T-cell (primary cell): Measurements from ENCODE around the gene KPNA1. TPM values are rescaled to one million over a fixed set of nuclear protein-coding genes. Genes with fewer than 3 reads are reported as not detected.
A peak's percentile ranks its signal among the peaks of the same experiment; 100 is the strongest.
"Not testable (repeated sequence)": the region's sequence is repeated elsewhere in the genome, so short reads cannot be mapped to it uniquely, and the experiment has no call there.

ENCODE experiments used
- ATAC-seq, 4 experiments: fragments of 200-7000 bp in 3 of 4; fragments of 150-1000 bp in 1 of 4; cut with Tn5 transposase; replicated peaks in 1 of 4; 1 replicate in 3 of 4; 2 replicates in 1 of 4; pipeline ENCODE4 v1.10.0; 2021; ENCODE audit warnings: moderate library complexity in 3 of 4, mild to moderate bottlenecking in 2 of 4, moderate number of reproducible peaks in 1 of 4
- CTCF ChIA-PET, 2 donors: fragments of 300-600 bp; sonication (Branson Sonifier 250); formaldehyde crosslinking; loops; one replicate each; lab custom pipeline; 2022; ENCODE audit warnings: antibody characterized with exemption in 2 of 2; lab: Charles Lee
- POLR2A ChIA-PET, 2 donors: fragments of 300-600 bp; sonication (Branson Sonifier 250); formaldehyde crosslinking; loops; one replicate each; lab custom pipeline; 2022; ENCODE audit warnings: antibody characterized with exemption in 2 of 2; lab: Charles Lee
- DNase-seq, 35 experiments: peaks; one replicate each; pipeline versions ENCODE4 v3.0.0 to v3.0.0-alpha.2; 2013 to 2023
- H3K27ac ChIP-seq: one replicate; pipeline ENCODE4 v1.5.1; 2013; ENCODE audit warnings: low read length
- H3K27me3 ChIP-seq, 2 experiments: replicated peaks in 1 of 2; 1 replicate in 1 of 2; 2 replicates in 1 of 2; pipeline versions ENCODE4 v1.6.1 to v1.7.0; 2013; ENCODE audit warnings: low read length in 1 of 2, mixed read lengths in 1 of 2; ENCODE audit not compliant: control insufficient read depth in 2 of 2, insufficient read depth in 2 of 2; ENCODE audit errors: extremely low read depth in 1 of 2
- H3K36me3 ChIP-seq, 2 donors: 1 replicate in 1 of 2; 2 replicates in 1 of 2; pipeline versions ENCODE4 v1.6.1 to v1.7.0; 2013; ENCODE audit warnings: low read length in 1 of 2; ENCODE audit not compliant: control insufficient read depth in 2 of 2, insufficient read depth in 1 of 2; ENCODE audit errors: extremely low read depth in 1 of 2
- H3K4me1 ChIP-seq, 2 experiments: 1 replicate in 1 of 2; 2 replicates in 1 of 2; pipeline versions ENCODE4 v1.6.1 to v1.7.0; 2013; ENCODE audit warnings: low read length in 2 of 2, mixed read lengths in 1 of 2; ENCODE audit not compliant: insufficient read depth in 2 of 2, control insufficient read depth in 1 of 2; ENCODE audit errors: extremely low read depth in 1 of 2
- H3K4me3 ChIP-seq, 2 donors: 1 replicate in 1 of 2; 2 replicates in 1 of 2; pipeline versions ENCODE4 v1.5.1 to v1.7.0; 2013; ENCODE audit warnings: mild to moderate bottlenecking in 2 of 2, low read length in 1 of 2, moderate library complexity in 1 of 2; ENCODE audit not compliant: control insufficient read depth in 1 of 2; ENCODE audit errors: extremely low read depth in 1 of 2
- H3K9me3 ChIP-seq: 2 replicates; pipeline ENCODE4 v1.7.0; 2013
- H3K27ac Mint-ChIP-seq, 2 donors: one replicate each; pipeline ENCODE4 v1.8.0; 2020 to 2021; ENCODE audit warnings: mild to moderate bottlenecking in 2 of 2, mixed read lengths in 2 of 2
- H3K27me3 Mint-ChIP-seq, 2 donors: one replicate each; pipeline ENCODE4 v1.8.0; 2021 to 2022; ENCODE audit warnings: mixed read lengths in 2 of 2
- H3K36me3 Mint-ChIP-seq: one replicate; pipeline ENCODE4 v1.8.0; 2021; ENCODE audit warnings: mixed read lengths
- H3K4me1 Mint-ChIP-seq, 3 donors: one replicate each; pipeline ENCODE4 v1.8.0; 2020 to 2022; ENCODE audit warnings: mixed read lengths in 3 of 3, mild to moderate bottlenecking in 1 of 3
- H3K4me3 Mint-ChIP-seq, 3 donors: one replicate each; pipeline ENCODE4 v1.8.0; 2020 to 2022; ENCODE audit warnings: mild to moderate bottlenecking in 3 of 3, mixed read lengths in 3 of 3, moderate library complexity in 3 of 3
- H3K9me3 Mint-ChIP-seq, 3 donors: one replicate each; pipeline ENCODE4 v1.8.0; 2020 to 2022; ENCODE audit warnings: mixed read lengths in 3 of 3
- WGBS: methylation state at CpG from one replicate; pipeline ENCODE4 v1.1.5; 2013; ENCODE audit warnings: missing lambda C conversion rate; ENCODE audit not compliant: insufficient coverage; 5-methylcytosine and 5-hydroxymethylcytosine counted together
- total RNA-seq, 35 experiments: library from RNA in 6 of 35; stranded (reverse) in 6 of 35; fragments of 120-200 nt in 1 of 35; gene quantifications; one replicate each; pipeline versions ENCODE4 v1.2.1 to v1.2.4 and lab custom pipeline; 2013 to 2026

Gene KPNA1
- total RNA-seq, 5 donors from 2014 or later (not counting 1 experiment from before 2014, with no cell fraction given): 55.2 to 65.0 (median 57.5) TPM

GRCh38 chr3:122508944-122509343, 5.8 kb downstream of the KPNA1 start:
- peaks cover 79 to 84% (median 81%) of the 10 kb centered on the region in 3 donors for H3K4me1 Mint-ChIP-seq
- CTCF ChIA-PET: interaction anchor here (0.5 to 1.2 kb wide), 3 partner anchors 10 to 52 kb away, joined by 3 to 4 read pairs (median 3); no protein-coding TSS in a partner anchor
- H3K4me3 Mint-ChIP-seq, H3K4me3 ChIP-seq, H3K27me3 Mint-ChIP-seq, H3K27me3 ChIP-seq, H3K27ac Mint-ChIP-seq, H3K27ac ChIP-seq, POLR2A ChIA-PET, H3K9me3 ChIP-seq, DNase-seq, H3K9me3 Mint-ChIP-seq, H3K36me3 ChIP-seq, ATAC-seq: not testable (repeated sequence)
- H3K4me1 ChIP-seq: peaks cover 6 to 15% of the 10 kb centered on the region in 2 experiments
- peaks cover 36% of the 10 kb centered on the region for H3K36me3 Mint-ChIP-seq
- 100% methylated on average over 2 of the region's 9 CpGs for WGBS

GRCh38 chr3:122508135-122508914, 6.4 kb downstream of the KPNA1 start:
- H3K4me3 Mint-ChIP-seq: no peak overlapping the region
- CTCF ChIA-PET: interaction anchor here (0.6 to 0.7 kb wide), 2 partner anchors 11 to 51 kb away, joined by 3 read pairs; no protein-coding TSS in a partner anchor
- peak in 1 of 35 experiments; percentile 14 for DNase-seq
- H3K36me3 Mint-ChIP-seq: peaks cover 36% of the 10 kb centered on the region
- H3K27ac Mint-ChIP-seq: no peak overlapping the region
- Histone ChIP-seq H3K27me3 (no peaks in the 10 kb centered on the region), H3K4me1 (peaks cover under 1 to 9% of the 10 kb centered on the region in 2 experiments), H3K27ac (no peak overlapping the region), H3K9me3 (no peaks in the 10 kb centered on the region), H3K36me3 (no peaks in the 10 kb centered on the region), H3K4me3 (no peak overlapping the region)
- no CpG with 5 or more reads among the region's 2 CpGs for WGBS
- peaks cover 0 to 10% (median 6%) of the 10 kb centered on the region in 3 donors for H3K9me3 Mint-ChIP-seq
- no peaks in the 10 kb centered on the region for H3K27me3 Mint-ChIP-seq
- peaks cover 79 to 85% (median 80%) of the 10 kb centered on the region in 3 donors for H3K4me1 Mint-ChIP-seq
- peak in 2 of 4 experiments; percentile 48 to 59 for ATAC-seq
- POLR2A ChIA-PET: interaction anchor here in 1 of 2 donors (0.6 to 0.7 kb wide), 2 partner anchors 9 to 203 kb away, joined by 3 to 5 read pairs; no protein-coding TSS in a partner anchor

DNA sequence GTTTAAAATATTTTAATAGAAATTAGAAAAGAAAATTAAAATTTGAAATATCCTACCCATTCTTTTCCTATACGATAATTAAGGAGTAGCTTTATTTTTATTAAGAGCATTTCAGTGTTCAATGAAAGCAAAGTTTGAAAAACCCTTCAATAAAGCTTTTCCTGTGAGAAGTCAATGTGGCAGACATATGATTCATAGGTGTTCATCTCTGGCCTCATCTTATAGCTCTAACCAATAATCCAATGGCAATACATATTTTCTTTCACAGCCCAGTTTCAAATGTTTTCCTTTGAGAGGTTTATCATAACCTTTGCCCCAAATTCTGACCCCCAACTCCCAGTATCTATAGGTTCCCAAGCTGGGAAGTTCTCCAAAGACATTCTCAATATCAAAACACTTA, 8.3 kb downstream of the KPNA1 start:
- Histone ChIP-seq H3K4me1 (peaks cover 0 to 4% of the 10 kb centered on the region in 2 experiments), H3K36me3 (no peaks in the 10 kb centered on the region), H3K9me3 (no peaks in the 10 kb centered on the region), H3K27me3 (no peaks in the 10 kb centered on the region), H3K4me3 (no peak overlapping the region), H3K27ac (no peak overlapping the region)
- H3K4me3 Mint-ChIP-seq: no peak overlapping the region
- peaks cover 78 to 81% (median 80%) of the 10 kb centered on the region in 3 donors for H3K4me1 Mint-ChIP-seq
- H3K27ac Mint-ChIP-seq: no peak overlapping the region
- WGBS: no CpG with 5 or more reads among the region's 1 CpG
- CTCF ChIA-PET: no interaction called here
- DNase-seq: no peak
- H3K9me3 Mint-ChIP-seq: peaks cover 0 to 10% (median 6%) of the 10 kb centered on the region in 3 donors
- no peaks in the 10 kb centered on the region for H3K27me3 Mint-ChIP-seq
- peaks cover 36% of the 10 kb centered on the region for H3K36me3 Mint-ChIP-seq
- POLR2A ChIA-PET: interaction anchor here in 1 of 2 donors (0.6 kb wide), 1 partner anchor 19 kb away, joined by 8 read pairs; no protein-coding TSS in a partner anchor
- ATAC-seq: no peak

DNA sequence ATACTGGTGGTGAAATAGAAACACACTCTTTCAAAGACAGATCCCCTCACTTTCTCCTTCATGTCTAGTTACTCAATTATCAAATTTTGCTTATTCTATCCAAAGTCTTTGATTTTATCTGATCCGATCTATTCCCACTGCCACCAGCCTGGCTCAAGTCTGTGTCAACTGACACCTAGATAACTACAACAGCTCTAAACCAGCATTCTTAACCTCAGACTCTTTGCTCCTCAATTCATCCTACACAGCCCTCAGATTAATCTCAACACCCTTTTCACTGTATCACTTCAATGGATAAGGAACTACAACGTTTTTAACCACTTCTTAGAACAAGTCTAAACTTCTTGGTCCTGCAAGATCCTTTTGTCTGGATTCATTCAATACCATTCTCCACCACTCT, 9.1 kb downstream of the KPNA1 start:
- POLR2A ChIA-PET: interaction anchor here (0.7 kb wide), 3 partner anchors 41 to 115 kb away, joined by 3 to 11 read pairs (median 8); partner anchors contain the start of genes DTX3L (in 1 of the 2) and PARP9 (in 1 of the 2)
- CTCF ChIA-PET: interaction anchor here (0.7 to 0.9 kb wide), 3 partner anchors 16 to 781 kb away, joined by 3 to 8 read pairs (median 4); no protein-coding TSS in a partner anchor

DNA sequence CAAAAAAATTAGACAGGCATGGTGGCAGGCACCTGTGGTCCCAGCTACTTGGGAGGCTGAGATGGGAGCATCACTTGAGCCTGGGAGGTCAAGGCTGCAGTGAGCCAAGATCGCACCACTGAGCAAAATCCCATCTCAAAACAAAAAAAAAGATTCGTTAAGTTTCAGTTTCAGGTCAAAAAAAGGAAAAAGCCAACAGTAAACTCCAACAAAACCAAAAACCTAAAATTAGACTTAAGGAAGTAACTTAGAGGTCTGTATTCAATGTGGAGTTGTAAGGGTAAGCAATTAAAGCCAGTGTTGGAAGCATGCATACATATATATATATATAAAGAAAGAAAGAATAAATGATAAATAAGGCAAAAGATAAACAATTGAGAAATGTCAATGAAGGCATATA, 11.8 kb downstream of the KPNA1 start:
- no peaks in the 10 kb centered on the region for H3K9me3 Mint-ChIP-seq
- no peak overlapping the region for H3K27ac Mint-ChIP-seq
- ATAC-seq (no peak), DNase-seq (no peak)
- H3K27ac ChIP-seq: no peak overlapping the region
- no peaks in the 10 kb centered on the region for H3K27me3 Mint-ChIP-seq
- no peak overlapping the region for H3K4me3 Mint-ChIP-seq
- no peaks in the 10 kb centered on the region for H3K9me3 ChIP-seq
- peaks cover 17% of the 10 kb centered on the region for H3K36me3 Mint-ChIP-seq
- H3K4me1 ChIP-seq: no peaks in the 10 kb centered on the region
- no CpG with 5 or more reads among the region's 2 CpGs for WGBS
- CTCF ChIA-PET: interaction anchor here in 1 of 2 donors (0.6 kb wide), 1 partner anchor 11 kb away, joined by 10 read pairs; no protein-coding TSS in a partner anchor
- POLR2A ChIA-PET: no interaction called here
- H3K4me3 ChIP-seq: no peak overlapping the region
- H3K36me3 ChIP-seq: no peaks in the 10 kb centered on the region
- H3K27me3 ChIP-seq: no peaks in the 10 kb centered on the region
- peaks cover 75 to 78% (median 75%) of the 10 kb centered on the region in 3 donors for H3K4me1 Mint-ChIP-seq

More for the DNA sequence above, 9.1 kb downstream of the KPNA1 start:
- H3K4me1 Mint-ChIP-seq: peaks cover 79 to 81% (median 80%) of the 10 kb centered on the region in 3 donors
- H3K27me3 ChIP-seq: no peaks in the 10 kb centered on the region
- WGBS: 100% methylated on average over 1 of the region's 2 CpGs
- H3K4me3 Mint-ChIP-seq: peak overlapping the region in 1 of 3 donors; percentile 2
- H3K27ac Mint-ChIP-seq: no peak overlapping the region
- H3K36me3 Mint-ChIP-seq: peaks cover 31% of the 10 kb centered on the region
- no peaks in the 10 kb centered on the region for H3K9me3 ChIP-seq
- no peak overlapping the region for H3K4me3 ChIP-seq
- H3K27me3 Mint-ChIP-seq: no peaks in the 10 kb centered on the region
- ATAC-seq (no peak), DNase-seq (no peak)
- peaks cover 0 to 4% of the 10 kb centered on the region in 2 experiments for H3K4me1 ChIP-seq
- H3K36me3 ChIP-seq: no peaks in the 10 kb centered on the region
- peaks cover 0 to 10% (median 6%) of the 10 kb centered on the region in 3 donors for H3K9me3 Mint-ChIP-seq
- H3K27ac ChIP-seq: no peak overlapping the region

GRCh38 chr3:122502139-122502538, 12.6 kb downstream of the KPNA1 start:
- POLR2A ChIA-PET: no interaction called here
- H3K9me3 Mint-ChIP-seq: no peaks in the 10 kb centered on the region

More at GRCh38 chr3:122502139-122502538, 12.6 kb downstream of the KPNA1 start:
- no peak overlapping the region for H3K4me3 Mint-ChIP-seq
- no peak overlapping the region for H3K27ac Mint-ChIP-seq
- CTCF ChIA-PET: no interaction called here
- H3K36me3 ChIP-seq: no peaks in the 10 kb centered on the region
- no peak overlapping the region for H3K27ac ChIP-seq
- H3K4me3 ChIP-seq: no peak overlapping the region
- H3K27me3 Mint-ChIP-seq: no peaks in the 10 kb centered on the region
- H3K36me3 Mint-ChIP-seq: peaks cover 17% of the 10 kb centered on the region
- no peaks in the 10 kb centered on the region for H3K4me1 ChIP-seq
- DNase-seq (no peak), ATAC-seq (no peak)
- H3K4me1 Mint-ChIP-seq: peaks cover 78 to 81% (median 78%) of the 10 kb centered on the region in 3 donors
- H3K9me3 ChIP-seq: no peaks in the 10 kb centered on the region
- WGBS: 80% methylated on average over 1 of the region's 2 CpGs
- H3K27me3 ChIP-seq: no peaks in the 10 kb centered on the region
